Right atrium auricular region (tissue), 2 donors: ENCODE results near the gene STK32A. TPM values are rescaled to one million over a fixed set of nuclear protein-coding genes. Genes with fewer than 3 reads are reported as not detected.

ENCODE experiments used
- DNase-seq: peaks from one replicate; pipeline ENCODE4 v3.0.0-alpha.2; 2019; ENCODE audit warnings: low spot score
- H3K27ac ChIP-seq, 2 donors: fragments of 200-600 bp; sonication (generic); 1 replicate in 1 of 2; 2 replicates in 1 of 2; pipeline ENCODE4 v1.5.1; 2016 to 2019
- H3K27me3 ChIP-seq, 2 donors: fragments of 200-600 bp; sonication (generic); one replicate each; pipeline versions ENCODE4 v1.5.1 to v1.6.0; 2017 to 2019
- H3K36me3 ChIP-seq: fragments of 200-600 bp; sonication (generic); one replicate; pipeline ENCODE4 v1.5.1; 2016
- H3K4me1 ChIP-seq, 2 donors: fragments of 200-600 bp; sonication (generic); one replicate each; pipeline versions ENCODE4 v1.5.1 to v1.6.0; 2017 to 2019
- H3K4me3 ChIP-seq, 2 donors: fragments of 200-600 bp; sonication (generic); 1 replicate in 1 of 2; 2 replicates in 1 of 2; pipeline ENCODE4 v1.5.1; 2017 to 2019; ENCODE audit warnings: mild to moderate bottlenecking in 1 of 2, moderate library complexity in 1 of 2
- H3K9me3 ChIP-seq, 2 donors: fragments of 200-600 bp; sonication (generic); one replicate each; pipeline ENCODE4 v1.5.1; 2019
- CTCF ChIP-seq, 2 donors: fragments of 200-600 bp; sonication (generic); IDR thresholded peaks; one replicate each; pipeline ENCODE4 v1.5.1; 2019; ENCODE audit warnings: antibody characterized with exemption in 2 of 2
- total RNA-seq, 2 donors: library from RNA; depleted of rRNA; stranded (reverse); fragments of >200 nt; gene quantifications; one replicate each; pipeline ENCODE4 v1.1.0, GENCODE V29; 2016

STK32A gene
- total RNA-seq, 2 donors from 2014 or later = 0.22 to 0.39 TPM

- Histone ChIP-seq H3K9me3 (no peaks in the 10 kb centered on the region), H3K27me3 (no peaks in the 10 kb centered on the region), H3K27ac (no peak overlapping the region), H3K36me3 (no peaks in the 10 kb centered on the region), H3K4me1 (no peaks in the 10 kb centered on the region), H3K4me3 (no peak overlapping the region)
- no peak for TF ChIP-seq CTCF (IDR thresholded peaks at IDR 0.05)
- DNase-seq = no peak
Observed at GRCh38 chr5:147317978-147318684, 83.3 kb downstream of the STK32A start.

- no peaks in the 10 kb centered on the region for H3K27me3 ChIP-seq
- H3K27ac ChIP-seq = no peak overlapping the region
- DNase-seq = no peak
- H3K36me3 ChIP-seq = no peaks in the 10 kb centered on the region
- H3K4me1 ChIP-seq = no peaks in the 10 kb centered on the region
- H3K4me3 ChIP-seq = no peak overlapping the region
- no peak for TF ChIP-seq CTCF (IDR thresholded peaks at IDR 0.05)
- no peaks in the 10 kb centered on the region for H3K9me3 ChIP-seq
Observed at GRCh38 chr5:147321569-147321968, 86.7 kb downstream of the STK32A start.

GRCh38 chr5:147327421-147327820 is 92.6 kb downstream of the STK32A start:
- no peak for TF ChIP-seq CTCF (IDR thresholded peaks at IDR 0.05)
- Histone ChIP-seq H3K4me1 (no peaks in the 10 kb centered on the region), H3K36me3 (no peaks in the 10 kb centered on the region)

GRCh38 chr5:147327905-147328304 is 93.1 kb downstream of the STK32A start:
- H3K27ac ChIP-seq = no peak overlapping the region
- H3K36me3 ChIP-seq = no peaks in the 10 kb centered on the region
- no peaks in the 10 kb centered on the region for H3K9me3 ChIP-seq
- H3K4me1 ChIP-seq = no peaks in the 10 kb centered on the region
- no peak overlapping the region for H3K4me3 ChIP-seq
- no peak for TF ChIP-seq CTCF (IDR thresholded peaks at IDR 0.05)
- DNase-seq = no peak
- no peaks in the 10 kb centered on the region for H3K27me3 ChIP-seq

More at GRCh38 chr5:147327421-147327820, 92.6 kb downstream of the STK32A start:
- no peaks in the 10 kb centered on the region for H3K27me3 ChIP-seq
- no peak for DNase-seq
- H3K27ac ChIP-seq = no peak overlapping the region
- no peak overlapping the region for H3K4me3 ChIP-seq
- no peaks in the 10 kb centered on the region for H3K9me3 ChIP-seq

- Histone ChIP-seq H3K27me3 (no peaks in the 10 kb centered on the region), H3K27ac (no peak overlapping the region), H3K4me1 (no peaks in the 10 kb centered on the region), H3K9me3 (no peaks in the 10 kb centered on the region), H3K4me3 (no peak overlapping the region), H3K36me3 (no peaks in the 10 kb centered on the region)
- no peak for TF ChIP-seq CTCF (IDR thresholded peaks at IDR 0.05)
- DNase-seq = no peak
Observed at GRCh38 chr5:147332658-147333057, 97.8 kb downstream of the STK32A start.

- no peak overlapping the region for H3K4me3 ChIP-seq
- DNase-seq = no peak
- H3K27me3 ChIP-seq = no peaks in the 10 kb centered on the region
- H3K9me3 ChIP-seq = peaks cover 0 to 8% of the 10 kb centered on the region in 2 donors
- H3K27ac ChIP-seq = no peak overlapping the region
- no peak for TF ChIP-seq CTCF (IDR thresholded peaks at IDR 0.05)
- H3K36me3 ChIP-seq = no peaks in the 10 kb centered on the region
- no peaks in the 10 kb centered on the region for H3K4me1 ChIP-seq
Observed at GRCh38 chr5:147336876-147337275, 102.0 kb downstream of the STK32A start.
